Measurements from ENCODE around the gene HDDC2. TPM values are rescaled to one million over a fixed set of nuclear protein-coding genes. Genes with fewer than 3 reads are reported as not detected.

Gene HDDC2
- total and polyA plus RNA-seq, 2 of the 8 experiments (the other 6 are each of a cell fraction or from before 2014, with no cell fraction given): 89.3 to 129 TPM

DNA sequence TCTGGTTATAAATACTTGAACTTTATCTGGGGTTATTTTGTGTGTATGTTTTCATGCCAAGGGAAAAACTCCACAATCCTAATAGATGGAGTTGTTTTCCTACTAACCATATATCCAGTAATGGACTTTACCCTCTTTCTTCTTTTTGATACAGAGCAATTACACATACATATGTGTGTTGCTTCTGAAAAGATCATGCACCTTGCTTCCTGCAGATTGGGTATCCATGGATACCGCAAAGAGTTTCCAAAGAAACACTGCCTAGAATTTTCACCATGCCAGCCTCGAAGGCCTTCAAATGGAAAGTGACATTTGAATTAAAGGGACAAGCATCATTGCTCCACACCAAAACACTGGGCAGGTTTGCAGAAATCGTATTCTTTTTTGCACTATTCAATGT lies 26.8 kb downstream of the HDDC2 start:
- no peak overlapping the region for H3K4me2 ChIP-seq (ENCODE audit: insufficient read depth in 1 of 2, low read depth in 2 of 2, low read length in 2 of 2)
- H2AFZ ChIP-seq (ENCODE audit: low read length): no peak overlapping the region
- no peaks in the 10 kb centered on the region for H4K20me1 ChIP-seq (replicated peaks in 1 of 2; ENCODE audit: control insufficient read depth in 1 of 2, insufficient read depth in 2 of 2, low read length in 2 of 2)
- no peak overlapping the region for H2BK20ac ChIP-seq (ENCODE audit: low read length)
- H3K79me1 ChIP-seq (ENCODE audit: low read depth, low read length): no peaks in the 10 kb centered on the region
- H3K4me1 ChIP-seq (replicated peaks in 1 of 4; ENCODE audit: control insufficient read depth in 3 of 4, insufficient read depth in 4 of 4, low read length in 3 of 4): no peaks in the 10 kb centered on the region
- no peak overlapping the region for H3K27ac ChIP-seq (ENCODE audit: low read depth, low read length)
- H2BK12ac ChIP-seq (ENCODE audit: low read depth, low read length): no peak overlapping the region
- H3K23ac ChIP-seq (ENCODE audit: insufficient read length): no peak overlapping the region
- H3K4me3 ChIP-seq (ENCODE audit: extremely low read depth in 1 of 4, insufficient read depth in 2 of 4, low read depth in 3 of 4, low read length in 4 of 4): no peak overlapping the region
- H2BK5ac ChIP-seq (ENCODE audit: low read depth, low read length): no peak overlapping the region
- ChIA-PET POLR2A (ENCODE audit: partially characterized antibody) (interaction anchor here (0.8 kb wide), 1 partner anchor 10 kb away, joined by 3 read pairs; no protein-coding TSS in a partner anchor), CTCF (ENCODE audit: partially characterized antibody) (interaction anchor here (1.6 kb wide), 1 partner anchor 83 kb away, joined by 5 read pairs; no protein-coding TSS in a partner anchor)
- DNase-seq (ENCODE audit: low read depth in 1 of 2, low spot score in 2 of 2) (no peak), FAIRE-seq (no peak)
- no peak overlapping the region for H3K18ac ChIP-seq (ENCODE audit: extremely low read depth, low read length)
- H4K8ac ChIP-seq (ENCODE audit: extremely low read depth, insufficient read depth, low read length): no peak overlapping the region
- 0 out of 4 replicates have a peak, but pooled peaks cover 0 to 3% of the 10 kb centered on the region in 2 experiments for H3K79me2 ChIP-seq (ENCODE audit: control insufficient read depth in 1 of 2, insufficient read depth in 2 of 2, low read length in 2 of 2)
- H3K56ac ChIP-seq (replicated peaks; ENCODE audit: insufficient read length, low read depth, low read length): no peak overlapping the region
- H3K27me3 ChIP-seq (replicated peaks in 1 of 4; ENCODE audit: control insufficient read depth in 3 of 4, extremely low read depth in 1 of 4, insufficient read depth in 3 of 4, low read length in 3 of 4): no peaks in the 10 kb centered on the region
- H3K4ac ChIP-seq (replicated peaks; ENCODE audit: insufficient read length, low read depth, low read length): no peak overlapping the region
- H3K23me2 ChIP-seq (ENCODE audit: low read depth, low read length): no peaks in the 10 kb centered on the region
- H3K36me3 ChIP-seq (ENCODE audit: control insufficient read depth in 2 of 4, insufficient read depth in 4 of 4, low read length in 3 of 4): peaks cover 0 to 23% (median 7%) of the 10 kb centered on the region in 4 experiments; a peak in 4 of 8 replicates
- H2BK15ac ChIP-seq (ENCODE audit: low read length): no peak overlapping the region
- H3K9me3 ChIP-seq (ENCODE audit: insufficient read depth in 2 of 2, low read depth in 1 of 2, low read length in 1 of 2): no peaks in the 10 kb centered on the region
- no peak overlapping the region for H4K5ac ChIP-seq (ENCODE audit: insufficient read length, low read depth, low read length)
- H2BK120ac ChIP-seq (replicated peaks; ENCODE audit: low read depth, low read length): no peak overlapping the region
- no peak overlapping the region for H2AK5ac ChIP-seq (ENCODE audit: low read depth, low read length)
- no peak overlapping the region for H4K91ac ChIP-seq (replicated peaks; ENCODE audit: insufficient read length, low read length)
- 91% methylated on average over 3 of the region's 3 CpGs; no CpG with 5 or more reads in 1 of the 2 experiments for WGBS, 2 experiments (ENCODE audit: extremely low coverage in 1 of 2, insufficient coverage in 1 of 2, insufficient read length in 1 of 2, insufficient replicate concordance in 2 of 2, low coverage in 1 of 2, low lambda C conversion rate in 2 of 2, missing lambda C conversion rate in 1 of 2)
- no peak overlapping the region for H3K9ac ChIP-seq (replicated peaks in 1 of 4; ENCODE audit: extremely low read depth in 1 of 4, low read depth in 3 of 4, low read length in 3 of 4)
- H3K14ac ChIP-seq (ENCODE audit: insufficient read length): no peak overlapping the region
- TF ChIP-seq SP1 (IDR thresholded peaks at IDR 0.05; ENCODE audit: low read depth, low read length): no peak

Measured in H1 (cell line).